GM23248 (cell line): ENCODE measurements around the gene SMIM36.

Experiments
- EZH2 ChIP-seq: fragments of 200-600 bp; sonication (generic); IDR thresholded peaks from 2 replicates; pipeline ENCODE4 v1.6.1; 2018; ENCODE audit warnings: antibody characterized with exemption, mild to moderate bottlenecking; ENCODE audit not compliant: insufficient read depth, poor library complexity, severe bottlenecking
- EZH2phosphoT487 ChIP-seq: fragments of 200-600 bp; sonication (generic); IDR thresholded peaks from 2 replicates; pipeline ENCODE4 v1.6.1; 2018; ENCODE audit warnings: antibody characterized with exemption, moderate library complexity, mild to moderate bottlenecking, low read depth; ENCODE audit not compliant: insufficient read depth

DNA sequence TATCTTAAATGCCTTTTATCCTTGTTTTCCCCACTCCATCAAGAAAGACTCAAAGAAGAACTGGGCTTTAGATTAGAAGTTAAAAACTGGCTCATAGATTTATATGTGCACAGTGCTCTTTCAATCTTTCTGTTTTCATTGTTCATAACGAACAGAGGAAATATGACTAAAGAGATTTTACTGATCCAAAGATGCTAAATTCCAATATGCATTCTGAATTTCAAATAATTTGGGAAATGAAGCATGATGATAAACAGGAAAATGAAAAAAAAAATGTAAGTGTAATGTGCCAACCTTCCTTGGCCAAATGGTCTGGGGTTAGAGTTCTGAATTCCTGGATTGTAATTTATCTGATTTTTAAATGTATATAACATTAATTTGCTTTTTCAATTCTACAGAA lies 25.0 kb upstream of the SMIM36 start:
- TF ChIP-seq EZH2 (no peak), EZH2phosphoT487 (no peak)
